HUES64 (cell line): ENCODE measurements around the gene RIN1.

Source experiments
- H3K27ac ChIP-seq: 2 replicates; pipeline ENCODE4 v1.7.0; 2013; ENCODE audit warnings: low read depth, low read length, inconsistent platforms
- H3K27me3 ChIP-seq: 2 replicates; pipeline ENCODE4 v1.6.1; 2013; ENCODE audit warnings: mild to moderate bottlenecking, low read length; ENCODE audit not compliant: insufficient read depth
- H3K36me3 ChIP-seq: 2 replicates; pipeline ENCODE4 v1.6.1; 2013; ENCODE audit warnings: mild to moderate bottlenecking, low read length; ENCODE audit not compliant: insufficient read depth
- H3K4me1 ChIP-seq: 2 replicates; pipeline ENCODE4 v1.6.1; 2013; ENCODE audit warnings: mild to moderate bottlenecking, low read length, moderate library complexity; ENCODE audit not compliant: insufficient read depth
- H3K4me3 ChIP-seq: 2 replicates; pipeline ENCODE4 v1.5.1; 2013; ENCODE audit warnings: mild to moderate bottlenecking, low read length, moderate library complexity
- H3K9ac ChIP-seq: 2 replicates; pipeline ENCODE4 v1.6.1; 2013; ENCODE audit warnings: mild to moderate bottlenecking, low read depth, low read length
- H3K9me3 ChIP-seq: 2 replicates; pipeline ENCODE4 v1.6.1; 2013; ENCODE audit warnings: low read depth, low read length; ENCODE audit not compliant: insufficient read depth
- WGBS: fragments of 150-250, 120-280 bp; methylation state at CpG from one replicate; pipeline ENCODE4 v1.1.7; 2013; ENCODE audit warnings: missing lambda C conversion rate; 5-methylcytosine and 5-hydroxymethylcytosine counted together

RIN1 gene

DNA sequence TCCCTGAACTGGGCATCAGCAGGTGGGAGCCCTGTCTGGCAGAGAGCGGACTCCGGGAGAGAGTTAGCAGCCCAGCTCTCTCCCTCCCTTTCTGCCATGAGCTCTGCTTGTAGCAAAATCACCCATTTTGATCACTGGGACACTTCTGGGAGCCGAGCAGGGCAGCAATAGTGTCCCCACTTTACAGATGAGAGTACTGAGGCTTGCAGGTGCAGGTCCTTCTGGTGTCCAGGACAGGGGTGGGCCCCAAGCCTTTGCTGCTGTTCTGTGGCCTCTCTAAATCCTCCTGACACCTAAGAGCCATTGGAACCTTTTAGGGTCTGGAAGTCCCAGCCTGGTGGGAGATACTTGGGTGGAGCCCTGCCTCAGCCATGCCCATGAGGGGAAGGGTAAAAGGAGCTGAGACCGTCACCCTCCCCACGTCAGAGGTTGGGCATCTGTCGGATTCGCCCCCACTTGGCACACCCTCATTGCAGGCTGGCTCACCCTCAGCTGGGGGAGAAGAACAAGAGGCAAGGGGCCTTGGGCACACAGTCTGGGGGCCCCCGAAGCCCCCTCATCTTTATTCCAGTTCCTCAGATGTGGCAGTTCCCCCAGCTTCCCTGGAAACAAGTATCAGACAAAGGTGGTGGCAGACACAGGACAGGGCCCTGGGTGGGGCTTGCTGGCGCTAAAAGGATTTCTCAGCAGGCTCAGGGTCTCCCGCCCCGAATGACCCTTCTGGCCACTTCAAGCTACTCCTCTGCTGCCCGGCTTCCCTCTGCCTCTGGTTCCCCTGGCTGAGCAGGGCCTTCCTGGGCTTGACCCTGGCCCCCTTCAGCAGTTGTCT is 4.5 kb downstream of the RIN1 start:
- WGBS, result 90% methylated on average over 12 of the region's 12 CpGs
- no peak overlapping the region for H3K9ac ChIP-seq

GRCh38 chr11:66330931-66331330 is 5.3 kb downstream of the RIN1 start:
- peaks cover 11% of the 10 kb centered on the region for H3K4me1 ChIP-seq
- no peak overlapping the region for H3K9ac ChIP-seq
- no peak overlapping the region for H3K27ac ChIP-seq
- no peak overlapping the region for H3K4me3 ChIP-seq
- peaks cover 6% of the 10 kb centered on the region; the same call in 1 of the 2 replicates for H3K27me3 ChIP-seq
- no peaks in the 10 kb centered on the region for H3K9me3 ChIP-seq
- 86% methylated on average over 10 of the region's 10 CpGs for WGBS
- no peaks in the 10 kb centered on the region; the same call in 1 of the 2 replicates for H3K36me3 ChIP-seq

More for the DNA sequence above, 4.5 kb downstream of the RIN1 start:
- peaks cover 6% of the 10 kb centered on the region; the same call in 1 of the 2 replicates for H3K27me3 ChIP-seq
- no peaks in the 10 kb centered on the region; the same call in 1 of the 2 replicates for H3K36me3 ChIP-seq
- no peak overlapping the region for H3K4me3 ChIP-seq
- no peak overlapping the region for H3K27ac ChIP-seq
- H3K9me3 ChIP-seq, result no peaks in the 10 kb centered on the region
- H3K4me1 ChIP-seq, result peaks cover 13% of the 10 kb centered on the region

DNA sequence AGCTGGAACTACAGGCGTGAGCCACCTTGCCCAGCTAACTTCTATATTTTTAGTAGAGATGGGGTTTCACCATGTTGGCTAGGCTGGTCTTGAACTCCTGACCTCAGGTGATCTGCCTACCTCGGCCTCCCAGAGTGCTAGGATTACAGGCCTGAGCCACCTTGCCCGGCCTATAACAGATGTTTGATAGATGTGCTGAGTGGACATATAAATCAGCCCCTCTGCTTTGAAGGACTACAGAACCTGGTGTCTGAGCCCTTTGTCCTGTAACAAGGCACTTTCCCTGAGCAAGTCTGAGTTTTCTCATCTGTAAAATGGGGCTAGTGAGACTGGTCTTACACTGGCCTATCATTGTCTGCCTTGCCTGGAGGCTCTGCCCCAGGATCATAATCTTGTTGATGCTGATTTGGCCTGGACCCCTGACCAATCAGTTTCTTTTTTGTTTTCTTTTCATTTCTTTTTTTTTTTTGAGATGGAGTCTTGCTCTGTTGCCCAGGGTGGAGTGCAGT is 7.0 kb downstream of the RIN1 start:
- Histone ChIP-seq H3K4me1 (peaks cover 13% of the 10 kb centered on the region), H3K9ac (no peak overlapping the region), H3K27me3 (no peaks in the 10 kb centered on the region), H3K27ac (no peak overlapping the region), H3K9me3 (no peaks in the 10 kb centered on the region), H3K4me3 (no peak overlapping the region), H3K36me3 (no peaks in the 10 kb centered on the region; the same call in 1 of the 2 replicates)
- 83% methylated on average over 3 of the region's 3 CpGs for WGBS

DNA sequence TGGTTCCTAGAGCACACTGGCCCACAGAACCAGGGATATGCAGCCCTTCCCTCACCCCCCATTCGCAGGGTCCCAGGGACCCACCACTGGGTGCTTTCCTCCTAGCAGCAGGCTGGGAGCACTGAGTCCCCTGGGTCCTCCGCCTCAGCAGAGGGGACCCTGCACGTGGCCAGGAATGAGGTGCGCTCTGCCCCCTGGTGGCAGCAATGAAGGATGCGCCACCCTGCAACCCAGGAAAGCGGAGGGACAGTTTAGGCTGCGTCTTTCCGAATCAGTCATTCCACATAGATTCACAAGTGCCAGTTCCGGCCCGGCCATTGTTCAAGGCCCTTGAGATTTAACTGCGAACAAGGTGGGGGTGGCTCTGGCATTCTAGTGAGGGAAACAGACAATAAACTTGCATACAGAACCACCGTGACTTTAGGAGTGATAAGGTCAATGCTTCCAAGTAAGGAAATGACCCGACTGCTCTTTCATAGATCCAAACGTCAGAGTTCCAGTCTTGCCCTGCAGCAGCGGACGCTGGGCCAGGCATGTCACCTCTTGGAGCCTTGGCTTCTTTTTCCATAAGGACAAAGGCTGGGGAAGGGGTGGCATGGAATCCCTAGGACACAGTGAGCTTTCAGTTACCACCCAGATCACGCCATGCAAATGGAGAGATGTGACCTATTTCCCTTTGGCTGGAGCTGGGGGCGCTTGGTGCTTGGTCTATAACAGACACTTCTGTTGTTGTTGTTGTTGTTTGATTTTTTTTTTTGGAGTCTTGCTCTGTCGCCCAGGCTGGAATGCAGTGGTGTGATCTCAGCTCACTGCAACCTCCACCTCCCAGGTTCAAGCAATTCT is 7.7 kb downstream of the RIN1 start:
- Histone ChIP-seq H3K9me3 (no peaks in the 10 kb centered on the region), H3K4me3 (peak overlapping the region; percentile 34; the same call in 1 of the 2 replicates), H3K27ac (peak overlapping the region; percentile 71; the same call in 1 of the 2 replicates), H3K9ac (peak overlapping the region; percentile 46; the same call in 1 of the 2 replicates), H3K27me3 (no peaks in the 10 kb centered on the region), H3K4me1 (peaks cover 13% of the 10 kb centered on the region), H3K36me3 (no peaks in the 10 kb centered on the region; the same call in 1 of the 2 replicates)
- WGBS, result 15% methylated on average over 19 of the region's 19 CpGs

- no peaks in the 10 kb centered on the region; the same call in 1 of the 2 replicates for H3K36me3 ChIP-seq
- H3K27me3 ChIP-seq, result no peaks in the 10 kb centered on the region
- peaks cover 13% of the 10 kb centered on the region for H3K4me1 ChIP-seq
- 95% methylated on average over 3 of the region's 3 CpGs for WGBS
- no peak overlapping the region for H3K27ac ChIP-seq
- no peak overlapping the region for H3K4me3 ChIP-seq
- H3K9me3 ChIP-seq, result no peaks in the 10 kb centered on the region
- H3K9ac ChIP-seq, result no peak overlapping the region
These were observed 8.3 kb downstream of the RIN1 start for GRCh38 chr11:66328031-66328301.

GRCh38 chr11:66327171-66328030 is 8.8 kb downstream of the RIN1 start:
- Histone ChIP-seq H3K4me1 (peaks cover 13% of the 10 kb centered on the region), H3K27me3 (no peaks in the 10 kb centered on the region), H3K27ac (no peak overlapping the region), H3K9me3 (no peaks in the 10 kb centered on the region), H3K9ac (no peak overlapping the region), H3K36me3 (no peaks in the 10 kb centered on the region; the same call in 1 of the 2 replicates), H3K4me3 (no peak overlapping the region)
- 85% methylated on average over 10 of the region's 10 CpGs for WGBS

GRCh38 chr11:66326261-66327111 is 9.7 kb downstream of the RIN1 start:
- H3K4me3 ChIP-seq, result no peak overlapping the region
- peaks cover 13% of the 10 kb centered on the region for H3K4me1 ChIP-seq
- no peaks in the 10 kb centered on the region for H3K27me3 ChIP-seq
- H3K9ac ChIP-seq, result no peak overlapping the region
- WGBS, result 67% methylated on average over 20 of the region's 21 CpGs
- no peak overlapping the region for H3K27ac ChIP-seq
- H3K36me3 ChIP-seq, result no peaks in the 10 kb centered on the region
- H3K9me3 ChIP-seq, result no peaks in the 10 kb centered on the region

DNA sequence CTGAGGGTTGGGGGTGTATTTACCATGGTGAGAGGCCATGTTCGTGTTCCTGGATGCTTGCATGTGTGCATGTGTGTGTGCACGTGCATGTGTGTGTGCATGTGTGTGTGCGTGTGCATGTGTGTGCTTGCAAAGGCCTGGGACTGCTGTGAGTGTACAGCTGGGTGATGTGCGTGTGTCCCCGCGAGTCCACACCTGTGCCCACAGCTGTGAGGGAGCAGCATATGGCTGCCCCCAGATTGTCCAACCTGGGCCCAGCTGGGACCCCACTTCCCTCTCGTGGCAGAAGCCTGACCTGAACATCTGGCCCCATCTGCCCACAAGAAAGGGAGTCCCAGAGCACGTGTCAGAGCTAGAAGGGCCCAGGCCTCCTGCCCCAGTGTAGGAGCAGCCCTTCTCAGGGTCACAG is 11.0 kb downstream of the RIN1 start:
- Histone ChIP-seq H3K36me3 (no peaks in the 10 kb centered on the region), H3K4me1 (peaks cover 13% of the 10 kb centered on the region), H3K27me3 (no peaks in the 10 kb centered on the region), H3K9me3 (no peaks in the 10 kb centered on the region), H3K27ac (no peak overlapping the region), H3K4me3 (no peak overlapping the region), H3K9ac (no peak overlapping the region)
- WGBS, result 88% methylated on average over 8 of the region's 8 CpGs

DNA sequence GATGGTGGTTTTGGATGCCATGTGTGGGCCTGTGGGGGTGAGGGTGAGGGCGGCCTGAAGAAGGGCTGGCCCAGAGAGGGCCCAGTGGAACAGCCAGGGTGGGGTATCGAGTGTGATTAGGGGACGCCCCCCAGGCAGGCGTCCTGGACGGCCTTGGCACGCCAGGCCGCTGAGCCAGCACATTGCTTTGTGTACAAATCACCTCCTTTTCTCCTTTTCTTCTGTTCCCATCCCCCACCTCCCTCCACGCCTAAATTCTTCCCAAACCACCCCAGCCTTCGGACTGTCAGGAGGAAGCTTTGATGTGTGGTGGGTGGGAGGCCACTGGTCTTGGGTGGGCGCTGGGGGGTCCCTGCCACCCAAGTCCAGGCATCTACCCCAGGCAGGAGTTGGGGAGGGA is 11.6 kb downstream of the RIN1 start:
- H3K4me3 ChIP-seq, result no peak overlapping the region
- H3K9me3 ChIP-seq, result no peaks in the 10 kb centered on the region
- no peaks in the 10 kb centered on the region for H3K27me3 ChIP-seq
- 68% methylated on average over 8 of the region's 10 CpGs for WGBS
- H3K4me1 ChIP-seq, result peaks cover 13% of the 10 kb centered on the region
- 0 out of 2 replicates have a peak overlapping the region, but pooled peaks have one; percentile 18 for H3K27ac ChIP-seq
- H3K9ac ChIP-seq, result no peak overlapping the region
- no peaks in the 10 kb centered on the region for H3K36me3 ChIP-seq

GRCh38 chr11:66323684-66324083 is 12.6 kb downstream of the RIN1 start:
- Histone ChIP-seq H3K9ac (no peak overlapping the region), H3K4me1 (peaks cover 13% of the 10 kb centered on the region), H3K27ac (no peak overlapping the region), H3K4me3 (no peak overlapping the region), H3K27me3 (no peaks in the 10 kb centered on the region), H3K9me3 (no peaks in the 10 kb centered on the region), H3K36me3 (no peaks in the 10 kb centered on the region)
- WGBS, result 93% methylated on average over 1 of the region's 1 CpG
